BJ (cell line): ENCODE results near the gene ZCCHC24. TPM values are rescaled to one million over a fixed set of nuclear protein-coding genes. Genes with fewer than 3 reads are reported as not detected.
"Not testable (repeated sequence)": the region's sequence is repeated elsewhere in the genome, so short reads cannot be mapped to it uniquely, and the experiment has no call there.

ENCODE experiments used
- CTCF ChIA-PET: fragments of 350-600 bp; formaldehyde crosslinking; extraction: SDS; loops from one replicate; lab custom pipeline; 2021; ENCODE audit warnings: antibody characterized with exemption, inconsistent platforms; lab: Yijun Ruan, JAX
- POLR2A ChIA-PET: fragments of 300-600 bp; sonication (Branson Sonifier 250); formaldehyde crosslinking; extraction: SDS; loops from one replicate; lab custom pipeline; 2021; ENCODE audit warnings: antibody characterized with exemption; lab: Charles Lee
- DNase-seq: peaks from one replicate; pipeline ENCODE4 v3.0.0-alpha.2; 2011; ENCODE audit warnings: low read depth
- H3K27me3 ChIP-seq: 2 replicates; pipeline ENCODE4 v1.6.0; 2011; ENCODE audit warnings: low read length; ENCODE audit not compliant: control insufficient read depth, insufficient read depth
- H3K36me3 ChIP-seq: 2 replicates; pipeline ENCODE4 v1.5.1; 2011; ENCODE audit warnings: low read length; ENCODE audit not compliant: control insufficient read depth, insufficient read depth
- H3K4me3 ChIP-seq: 2 replicates; pipeline ENCODE4 v1.5.1; 2011; ENCODE audit warnings: low read depth, mild to moderate bottlenecking, control low read depth, low read length
- CTCF ChIP-seq: IDR thresholded peaks from 2 replicates; pipeline ENCODE4 v1.5.1; 2011; ENCODE audit warnings: low read depth, mild to moderate bottlenecking, control low read depth, inconsistent platforms, low read length, moderate library complexity; ENCODE audit not compliant: insufficient read depth
- polyA plus RNA-seq: library from polyadenylated mRNA; depleted of rRNA; stranded (reverse); fragments of >200 nt; gene quantifications from 2 replicates; pipeline ENCODE4 v1.2.3, GENCODE V29; 2011

ZCCHC24 gene
- polyA plus RNA-seq, 1 experiment, result 49.1 TPM

- ChIA-PET POLR2A (no interaction called here), CTCF (no interaction called here)
- Histone ChIP-seq H3K36me3 (no peaks in the 10 kb centered on the region), H3K27me3 (no peaks in the 10 kb centered on the region), H3K4me3 (no peak overlapping the region)
- no peak for DNase-seq
- no peak for TF ChIP-seq CTCF
Measured at GRCh38 chr10:79340646-79341244, 104.7 kb downstream of the ZCCHC24 start.

- ChIA-PET POLR2A (no interaction called here), CTCF (no interaction called here)
- H3K4me3 ChIP-seq, result no peak overlapping the region
- no peak for TF ChIP-seq CTCF
- DNase-seq, result no peak
- H3K27me3 ChIP-seq, result no peaks in the 10 kb centered on the region
- H3K36me3 ChIP-seq, result no peaks in the 10 kb centered on the region
Measured at GRCh38 chr10:79339266-79339665, 106.2 kb downstream of the ZCCHC24 start.

GRCh38 chr10:79337783-79338469 lies 107.5 kb downstream of the ZCCHC24 start:
- CTCF ChIA-PET, H3K27me3 ChIP-seq, POLR2A ChIA-PET, DNase-seq, H3K4me3 ChIP-seq, H3K36me3 ChIP-seq: not testable (repeated sequence)

GRCh38 chr10:79336739-79337138 lies 108.7 kb downstream of the ZCCHC24 start:
- DNase-seq, result no peak
- no peaks in the 10 kb centered on the region for H3K36me3 ChIP-seq
- TF ChIP-seq CTCF, result no peak
- no peak overlapping the region for H3K4me3 ChIP-seq
- ChIA-PET CTCF (interaction anchor here (0.6 kb wide), 1 partner anchor 1484 kb away, joined by 3 read pairs; no protein-coding TSS in a partner anchor), POLR2A (no interaction called here)
- no peaks in the 10 kb centered on the region for H3K27me3 ChIP-seq

GRCh38 chr10:79336276-79336675 lies 109.1 kb downstream of the ZCCHC24 start:
- POLR2A ChIA-PET, result no interaction called here
- CTCF ChIA-PET, result interaction anchor here (2.4 kb wide), 1 partner anchor 10 kb away, joined by 7 read pairs; no protein-coding TSS in a partner anchor
- no peak for DNase-seq
- Histone ChIP-seq H3K36me3 (no peaks in the 10 kb centered on the region), H3K4me3 (no peak overlapping the region), H3K27me3 (no peaks in the 10 kb centered on the region)
- no peak for TF ChIP-seq CTCF
